HFFc6 (cell line): ENCODE measurements around the gene NUMB. TPM values are rescaled to one million over a fixed set of nuclear protein-coding genes. Genes with fewer than 3 reads are reported as not detected.
"Not testable (repeated sequence)": the region's sequence is repeated elsewhere in the genome, so short reads cannot be mapped to it uniquely, and the experiment has no call there.

Source experiments
- DNase-seq: peaks from one replicate; pipeline ENCODE4 v3.0.0-alpha.2; 2018
- H3K27ac Mint-ChIP-seq: 2 replicates; pipeline ENCODE4 v1.8.0; 2020; ENCODE audit warnings: mild to moderate bottlenecking, mixed read lengths
- H3K27me3 Mint-ChIP-seq: 2 replicates; pipeline ENCODE4 v1.8.0; 2021; ENCODE audit warnings: mild to moderate bottlenecking, moderate library complexity, mixed read lengths; ENCODE audit not compliant: insufficient read depth
- H3K36me3 Mint-ChIP-seq: 2 replicates; pipeline ENCODE4 v1.8.0; 2021; ENCODE audit warnings: low read depth, mixed read lengths
- H3K4me1 Mint-ChIP-seq: 2 replicates; pipeline ENCODE4 v1.8.0; 2020; ENCODE audit warnings: low read depth, mixed read lengths
- H3K4me3 Mint-ChIP-seq: 2 replicates; pipeline ENCODE4 v1.8.0; 2020; ENCODE audit warnings: mild to moderate bottlenecking, moderate library complexity, mixed read lengths
- H3K9me3 Mint-ChIP-seq: 2 replicates; pipeline ENCODE4 v1.8.0; 2020; ENCODE audit warnings: mild to moderate bottlenecking, mixed read lengths
- total RNA-seq, 6 experiments: library from RNA; stranded (reverse); fragmentation: NEBNext Ultra II Directional; extraction: Animal tissue kit (Norgen Biotek cat#: 25700); gene quantifications; 2 replicates in 1 of 6; 3 replicates in 5 of 6; pipeline ENCODE4 v1.2.3, GENCODE V29; 2021
- TF ChIP-seq, protein P1 (sequence below): fragments of 200-600 bp; sonication (generic); IDR thresholded peaks from 2 replicates; pipeline ENCODE4 v1.5.0; 2021; ENCODE audit warnings: antibody characterized with exemption, mild to moderate bottlenecking

NUMB gene
- total RNA-seq, 6 experiments from 2014 or later: 60.1 to 80.8 (median 71.4) TPM

DNA sequence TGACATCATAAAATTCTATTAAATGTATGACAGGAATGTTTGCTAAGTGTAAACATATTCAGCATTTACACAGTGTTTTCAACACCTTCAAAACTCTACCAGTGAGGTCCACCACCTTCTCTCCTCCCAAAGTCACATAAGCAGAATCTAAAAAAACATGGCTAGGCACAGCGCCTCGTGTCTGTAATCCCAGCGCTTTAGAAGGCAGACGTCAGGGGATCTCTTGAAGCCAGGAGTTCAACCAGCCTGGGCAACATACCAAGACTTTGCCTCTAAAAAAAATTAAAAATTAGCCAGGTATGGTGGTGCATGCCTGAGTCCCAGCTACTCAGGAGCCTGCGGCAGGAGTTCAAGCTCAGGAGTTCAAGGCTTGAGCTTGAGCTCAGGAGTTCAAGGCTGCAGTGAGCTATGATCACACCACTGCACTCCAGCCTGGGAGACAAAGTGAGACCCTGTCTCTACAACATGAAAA is 30.0 kb downstream of the NUMB start:
- peak overlapping the region; percentile 44; the same call in 1 of the 2 replicates for H3K27ac Mint-ChIP-seq
- TF ChIP-seq, protein P1, sequence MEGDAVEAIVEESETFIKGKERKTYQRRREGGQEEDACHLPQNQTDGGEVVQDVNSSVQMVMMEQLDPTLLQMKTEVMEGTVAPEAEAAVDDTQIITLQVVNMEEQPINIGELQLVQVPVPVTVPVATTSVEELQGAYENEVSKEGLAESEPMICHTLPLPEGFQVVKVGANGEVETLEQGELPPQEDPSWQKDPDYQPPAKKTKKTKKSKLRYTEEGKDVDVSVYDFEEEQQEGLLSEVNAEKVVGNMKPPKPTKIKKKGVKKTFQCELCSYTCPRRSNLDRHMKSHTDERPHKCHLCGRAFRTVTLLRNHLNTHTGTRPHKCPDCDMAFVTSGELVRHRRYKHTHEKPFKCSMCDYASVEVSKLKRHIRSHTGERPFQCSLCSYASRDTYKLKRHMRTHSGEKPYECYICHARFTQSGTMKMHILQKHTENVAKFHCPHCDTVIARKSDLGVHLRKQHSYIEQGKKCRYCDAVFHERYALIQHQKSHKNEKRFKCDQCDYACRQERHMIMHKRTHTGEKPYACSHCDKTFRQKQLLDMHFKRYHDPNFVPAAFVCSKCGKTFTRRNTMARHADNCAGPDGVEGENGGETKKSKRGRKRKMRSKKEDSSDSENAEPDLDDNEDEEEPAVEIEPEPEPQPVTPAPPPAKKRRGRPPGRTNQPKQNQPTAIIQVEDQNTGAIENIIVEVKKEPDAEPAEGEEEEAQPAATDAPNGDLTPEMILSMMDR: no peak
- H3K9me3 Mint-ChIP-seq: no peaks in the 10 kb centered on the region
- H3K36me3 Mint-ChIP-seq: no peaks in the 10 kb centered on the region; the same call in 1 of the 2 replicates
- DNase-seq: no peak
- H3K4me1 Mint-ChIP-seq: peaks cover 34% of the 10 kb centered on the region
- no peak overlapping the region for H3K4me3 Mint-ChIP-seq
- H3K27me3 Mint-ChIP-seq: no peaks in the 10 kb centered on the region

DNA sequence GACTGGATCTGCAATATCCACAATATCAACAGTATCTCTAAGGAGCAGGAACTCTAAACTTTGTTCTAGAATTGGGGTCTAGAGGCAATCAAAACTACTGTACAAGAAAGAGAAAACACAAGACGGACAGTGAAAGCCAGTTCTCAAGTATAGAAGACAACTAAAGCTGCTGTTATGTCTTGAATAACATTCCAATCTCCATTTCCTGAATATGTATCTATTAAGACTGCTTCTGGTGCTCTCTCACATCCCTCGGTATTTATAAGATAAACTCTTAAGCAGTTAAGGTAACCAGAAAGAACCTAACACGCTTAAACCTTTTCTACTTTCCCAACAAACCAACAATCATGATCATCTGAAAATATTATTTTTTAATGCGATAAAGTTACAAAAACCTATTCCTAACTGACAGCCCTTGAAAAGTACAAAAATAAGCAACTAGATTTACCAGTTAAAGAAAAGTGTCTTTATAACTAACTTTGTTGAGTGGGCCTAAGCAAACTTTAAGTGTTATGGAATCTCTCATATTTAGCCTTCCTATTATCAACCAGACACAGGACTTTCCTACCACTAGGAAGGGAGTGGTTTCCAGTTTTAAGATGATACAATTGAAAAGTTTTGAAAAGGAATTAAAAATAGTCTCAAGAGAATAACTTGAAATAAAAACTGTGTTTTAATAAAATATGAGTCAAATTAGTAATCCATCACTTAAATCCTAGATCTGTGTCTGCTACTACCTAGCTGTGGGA is 30.7 kb downstream of the NUMB start:
- H3K27ac Mint-ChIP-seq: peak overlapping the region; percentile 24; the same call in 1 of the 2 replicates
- H3K4me3 Mint-ChIP-seq: no peak overlapping the region; the same call in 1 of the 2 replicates
- H3K36me3 Mint-ChIP-seq: peaks cover 3% of the 10 kb centered on the region; the same call in 1 of the 2 replicates
- H3K4me1 Mint-ChIP-seq: peaks cover 37% of the 10 kb centered on the region
- TF ChIP-seq, protein P1: no peak
- H3K9me3 Mint-ChIP-seq: no peaks in the 10 kb centered on the region
- H3K27me3 Mint-ChIP-seq: no peaks in the 10 kb centered on the region
- DNase-seq: no peak

DNA sequence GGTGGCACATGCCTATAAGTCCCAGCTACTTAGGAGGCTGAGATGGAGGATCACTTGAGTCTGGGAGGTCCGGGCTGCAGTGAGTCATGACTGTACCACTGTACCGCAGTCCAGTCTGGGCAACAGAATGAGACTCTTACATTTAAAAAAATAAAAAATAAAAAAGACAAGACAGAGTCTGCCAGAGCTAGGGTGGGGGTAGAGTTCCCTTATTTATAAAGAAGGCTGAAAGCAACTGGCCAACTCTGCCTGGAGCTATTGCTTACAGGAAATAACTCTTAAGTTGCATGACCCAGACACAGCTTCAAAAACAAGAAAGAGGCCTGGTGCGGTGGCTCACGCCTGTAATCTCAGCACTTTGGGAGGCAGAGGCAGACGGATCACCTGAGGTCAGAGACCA is 31.5 kb downstream of the NUMB start:
- DNase-seq: peak; percentile 7
- Mint-ChIP-seq H3K4me3 (no peak overlapping the region), H3K27me3 (no peaks in the 10 kb centered on the region), H3K4me1 (peaks cover 43% of the 10 kb centered on the region), H3K27ac (no peak overlapping the region), H3K9me3 (no peaks in the 10 kb centered on the region), H3K36me3 (peaks cover 10% of the 10 kb centered on the region; the same call in 1 of the 2 replicates)
- TF ChIP-seq, protein P1: no peak

DNA sequence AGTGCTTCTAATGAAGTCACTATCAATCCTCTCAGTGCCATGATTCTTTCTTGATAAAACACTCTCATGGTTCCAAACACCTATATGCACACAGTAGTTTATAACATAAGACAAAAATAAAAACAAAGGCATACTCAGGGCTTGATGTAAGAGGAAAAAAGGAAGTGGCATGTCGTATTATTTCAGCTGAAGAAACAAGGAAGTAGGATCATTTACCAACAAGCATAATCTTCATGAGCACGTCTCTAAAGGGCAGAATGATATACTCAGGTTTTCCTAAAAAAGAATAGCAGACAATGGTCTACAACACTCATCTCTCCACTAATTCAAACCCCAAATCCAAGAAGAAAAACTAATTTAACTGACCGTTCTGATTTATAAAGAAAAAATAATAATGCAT is 33.9 kb downstream of the NUMB start:
- H3K27ac Mint-ChIP-seq: no peak overlapping the region
- DNase-seq: no peak
- no peaks in the 10 kb centered on the region for H3K27me3 Mint-ChIP-seq
- no peaks in the 10 kb centered on the region for H3K9me3 Mint-ChIP-seq
- no peak overlapping the region for H3K4me3 Mint-ChIP-seq
- peaks cover 22% of the 10 kb centered on the region for H3K36me3 Mint-ChIP-seq
- peaks cover 43% of the 10 kb centered on the region for H3K4me1 Mint-ChIP-seq
- TF ChIP-seq, protein P1: no peak

DNA sequence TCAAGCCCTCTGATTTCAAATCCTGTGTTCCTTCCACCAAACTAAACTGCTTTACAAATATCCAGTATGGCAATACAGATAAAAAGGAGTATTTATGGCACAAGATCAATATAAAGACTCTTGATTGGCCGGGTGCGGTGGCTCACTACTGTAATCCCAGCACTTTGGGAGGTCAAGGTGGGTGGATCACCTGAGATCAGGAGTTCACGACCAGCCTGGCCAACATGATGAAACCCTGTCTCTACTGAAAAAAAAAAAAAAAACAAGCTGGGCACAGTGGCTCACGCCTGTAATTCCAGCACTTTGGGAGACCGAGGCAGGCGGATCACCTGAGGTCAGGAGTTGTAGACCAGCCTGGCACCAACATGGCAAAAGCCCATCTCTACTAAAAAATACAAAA is 35.3 kb downstream of the NUMB start:
- not testable (repeated sequence) for H3K9me3 Mint-ChIP-seq, H3K27me3 Mint-ChIP-seq, H3K27ac Mint-ChIP-seq, DNase-seq, H3K4me3 Mint-ChIP-seq
- peaks cover 38% of the 10 kb centered on the region for H3K4me1 Mint-ChIP-seq
- H3K36me3 Mint-ChIP-seq: peaks cover 23% of the 10 kb centered on the region

DNA sequence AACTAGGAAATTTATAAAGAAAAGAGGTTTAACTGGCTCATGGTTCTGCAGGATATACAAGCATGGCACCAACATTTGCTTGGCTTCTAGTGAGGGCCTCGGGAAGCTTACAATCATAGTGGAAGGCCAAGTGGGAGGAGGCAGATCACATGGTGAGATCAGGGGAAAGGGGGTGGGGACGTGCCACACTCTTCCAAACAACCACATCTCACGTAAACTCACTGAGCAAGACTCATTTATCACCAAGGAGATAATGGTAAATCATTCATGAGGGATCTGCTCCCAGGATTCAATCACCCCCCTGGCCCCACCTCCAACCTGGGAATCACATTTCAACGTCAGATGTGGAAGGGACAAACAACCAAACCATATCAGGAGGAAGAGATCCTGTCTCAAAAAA is 35.8 kb downstream of the NUMB start:
- TF ChIP-seq, protein P1: no peak
- Mint-ChIP-seq H3K4me3 (no peak overlapping the region), H3K9me3 (no peaks in the 10 kb centered on the region), H3K36me3 (peaks cover 23% of the 10 kb centered on the region), H3K27ac (no peak overlapping the region), H3K4me1 (peaks cover 32% of the 10 kb centered on the region), H3K27me3 (no peaks in the 10 kb centered on the region)
- DNase-seq: no peak
